ENCODE results near the gene FAM118A.
"Not testable (repeated sequence)": the region's sequence is repeated elsewhere in the genome, so short reads cannot be mapped to it uniquely, and the experiment has no call there.

GRCh38 chr22:45295004-45295403 lies 14.7 kb upstream of the FAM118A start:
- TF ChIP-seq, protein P1, sequence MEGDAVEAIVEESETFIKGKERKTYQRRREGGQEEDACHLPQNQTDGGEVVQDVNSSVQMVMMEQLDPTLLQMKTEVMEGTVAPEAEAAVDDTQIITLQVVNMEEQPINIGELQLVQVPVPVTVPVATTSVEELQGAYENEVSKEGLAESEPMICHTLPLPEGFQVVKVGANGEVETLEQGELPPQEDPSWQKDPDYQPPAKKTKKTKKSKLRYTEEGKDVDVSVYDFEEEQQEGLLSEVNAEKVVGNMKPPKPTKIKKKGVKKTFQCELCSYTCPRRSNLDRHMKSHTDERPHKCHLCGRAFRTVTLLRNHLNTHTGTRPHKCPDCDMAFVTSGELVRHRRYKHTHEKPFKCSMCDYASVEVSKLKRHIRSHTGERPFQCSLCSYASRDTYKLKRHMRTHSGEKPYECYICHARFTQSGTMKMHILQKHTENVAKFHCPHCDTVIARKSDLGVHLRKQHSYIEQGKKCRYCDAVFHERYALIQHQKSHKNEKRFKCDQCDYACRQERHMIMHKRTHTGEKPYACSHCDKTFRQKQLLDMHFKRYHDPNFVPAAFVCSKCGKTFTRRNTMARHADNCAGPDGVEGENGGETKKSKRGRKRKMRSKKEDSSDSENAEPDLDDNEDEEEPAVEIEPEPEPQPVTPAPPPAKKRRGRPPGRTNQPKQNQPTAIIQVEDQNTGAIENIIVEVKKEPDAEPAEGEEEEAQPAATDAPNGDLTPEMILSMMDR (conservative IDR thresholded peaks at IDR 0.05; ENCODE audit: low read depth, low read length) = not testable (repeated sequence)
- not testable (repeated sequence) for TF ChIP-seq EZH2 (IDR thresholded peaks at IDR 0.05; ENCODE audit: low read length, unreplicated experiment); EZH2phosphoT487 (IDR thresholded peaks at IDR 0.05; ENCODE audit: borderline replicate concordance, low read length)
